GM10266 (cell line): Measurements from ENCODE around the gene PDXK.
"Not testable (repeated sequence)": the region's sequence is repeated elsewhere in the genome, so short reads cannot be mapped to it uniquely, and the experiment has no call there.

Experiments used
- DNase-seq: peaks from one replicate; pipeline ENCODE4 v3.0.0; 2012; ENCODE audit errors: extremely low spot score
- TF ChIP-seq, protein P1 (sequence below): IDR thresholded peaks from 2 replicates; pipeline ENCODE4 v1.5.1; 2012; ENCODE audit warnings: mild to moderate bottlenecking, low read depth; ENCODE audit not compliant: control insufficient read depth, insufficient read depth; ENCODE audit errors: missing control alignments

Gene PDXK

DNA sequence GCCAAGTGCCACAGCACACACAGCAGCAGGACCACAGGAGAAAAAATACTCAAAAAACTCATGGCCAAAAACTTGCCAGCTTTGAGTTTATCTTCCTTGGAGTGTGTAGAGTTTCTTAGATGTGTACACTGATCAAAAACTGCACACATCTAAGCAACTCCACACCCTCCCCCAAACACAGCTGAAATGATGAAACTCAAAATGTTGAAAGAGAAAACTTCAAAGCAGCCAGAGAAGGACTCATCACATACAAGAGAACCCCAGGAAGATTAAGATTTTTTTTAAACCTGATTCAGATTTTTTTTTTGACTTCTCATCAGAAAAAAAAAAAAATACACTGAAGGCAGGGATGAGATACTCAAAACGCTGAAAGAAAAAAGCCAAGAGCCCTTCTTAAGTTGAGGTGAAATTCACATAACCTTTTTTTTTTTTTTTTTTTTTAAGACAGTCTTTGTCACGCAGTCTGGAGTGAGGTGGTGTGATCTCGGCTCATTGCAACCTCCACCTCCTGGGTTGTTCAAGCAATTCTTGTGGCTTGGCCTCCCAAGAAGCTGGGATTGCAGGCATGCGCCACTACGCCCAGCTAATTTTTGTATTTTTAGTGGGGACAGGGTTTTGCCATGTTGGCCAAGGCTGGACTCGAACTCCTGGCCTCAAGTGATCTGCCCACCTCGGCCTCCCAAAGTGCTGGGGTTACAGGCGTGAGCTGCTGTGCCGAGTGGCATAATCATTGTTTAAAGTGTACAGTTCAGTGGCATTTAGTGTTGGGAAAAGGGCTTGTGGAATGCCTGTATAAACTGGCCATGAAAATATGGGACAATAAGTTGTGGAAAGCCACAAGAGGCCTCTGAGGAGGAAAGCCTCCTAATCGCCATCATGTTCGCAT lies 20.9 kb upstream of the PDXK start:
- TF ChIP-seq, protein P1, sequence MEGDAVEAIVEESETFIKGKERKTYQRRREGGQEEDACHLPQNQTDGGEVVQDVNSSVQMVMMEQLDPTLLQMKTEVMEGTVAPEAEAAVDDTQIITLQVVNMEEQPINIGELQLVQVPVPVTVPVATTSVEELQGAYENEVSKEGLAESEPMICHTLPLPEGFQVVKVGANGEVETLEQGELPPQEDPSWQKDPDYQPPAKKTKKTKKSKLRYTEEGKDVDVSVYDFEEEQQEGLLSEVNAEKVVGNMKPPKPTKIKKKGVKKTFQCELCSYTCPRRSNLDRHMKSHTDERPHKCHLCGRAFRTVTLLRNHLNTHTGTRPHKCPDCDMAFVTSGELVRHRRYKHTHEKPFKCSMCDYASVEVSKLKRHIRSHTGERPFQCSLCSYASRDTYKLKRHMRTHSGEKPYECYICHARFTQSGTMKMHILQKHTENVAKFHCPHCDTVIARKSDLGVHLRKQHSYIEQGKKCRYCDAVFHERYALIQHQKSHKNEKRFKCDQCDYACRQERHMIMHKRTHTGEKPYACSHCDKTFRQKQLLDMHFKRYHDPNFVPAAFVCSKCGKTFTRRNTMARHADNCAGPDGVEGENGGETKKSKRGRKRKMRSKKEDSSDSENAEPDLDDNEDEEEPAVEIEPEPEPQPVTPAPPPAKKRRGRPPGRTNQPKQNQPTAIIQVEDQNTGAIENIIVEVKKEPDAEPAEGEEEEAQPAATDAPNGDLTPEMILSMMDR = no peak
- DNase-seq = no peak

DNA sequence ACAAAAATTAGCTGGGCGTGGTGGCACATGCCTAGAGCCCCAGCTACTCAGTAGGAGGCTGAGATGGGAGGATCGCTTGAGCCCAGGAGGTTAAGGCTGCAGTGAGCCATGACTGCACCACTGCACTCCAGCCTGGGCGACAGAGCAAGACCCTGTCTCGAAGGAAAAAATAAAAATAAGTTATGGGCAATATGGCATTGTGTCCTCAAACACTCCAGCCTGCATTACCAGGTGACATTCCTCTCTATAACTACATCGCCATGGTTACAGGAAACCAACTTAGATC lies 19.5 kb upstream of the PDXK start:
- not testable (repeated sequence) for DNase-seq

DNA sequence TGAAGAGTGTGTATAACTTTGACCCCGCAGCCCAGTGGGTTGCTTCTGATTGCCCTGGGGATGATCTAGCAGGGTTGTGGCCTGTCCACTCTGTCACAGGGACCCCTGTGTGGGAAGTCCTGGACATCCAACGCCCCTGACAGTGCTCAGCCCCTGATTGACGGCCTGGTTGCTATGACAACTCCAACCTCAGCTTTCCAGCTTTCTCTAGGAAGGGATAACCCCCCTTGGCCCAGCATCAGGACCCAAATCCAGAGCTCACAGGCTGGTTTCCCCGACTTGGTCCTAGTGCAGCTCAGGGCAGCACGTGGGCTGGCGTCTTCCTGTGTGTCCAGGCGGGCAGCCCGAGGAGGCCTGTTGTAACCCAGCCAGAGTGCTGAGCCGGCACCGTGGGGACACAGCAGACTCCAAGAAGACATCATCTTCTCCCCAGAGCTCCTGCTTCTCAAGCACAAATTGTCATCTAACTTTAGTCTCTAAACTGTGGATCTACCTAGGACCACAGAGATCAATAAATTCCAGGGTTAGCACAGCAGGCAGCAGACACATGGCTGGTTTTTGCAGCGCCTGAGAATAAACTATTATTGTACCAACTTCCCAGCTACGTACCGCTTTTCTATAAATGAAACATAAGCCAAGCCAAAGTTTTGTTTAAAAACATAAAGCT lies 18.9 kb upstream of the PDXK start:
- TF ChIP-seq, protein P1 = no peak
- no peak for DNase-seq

DNA sequence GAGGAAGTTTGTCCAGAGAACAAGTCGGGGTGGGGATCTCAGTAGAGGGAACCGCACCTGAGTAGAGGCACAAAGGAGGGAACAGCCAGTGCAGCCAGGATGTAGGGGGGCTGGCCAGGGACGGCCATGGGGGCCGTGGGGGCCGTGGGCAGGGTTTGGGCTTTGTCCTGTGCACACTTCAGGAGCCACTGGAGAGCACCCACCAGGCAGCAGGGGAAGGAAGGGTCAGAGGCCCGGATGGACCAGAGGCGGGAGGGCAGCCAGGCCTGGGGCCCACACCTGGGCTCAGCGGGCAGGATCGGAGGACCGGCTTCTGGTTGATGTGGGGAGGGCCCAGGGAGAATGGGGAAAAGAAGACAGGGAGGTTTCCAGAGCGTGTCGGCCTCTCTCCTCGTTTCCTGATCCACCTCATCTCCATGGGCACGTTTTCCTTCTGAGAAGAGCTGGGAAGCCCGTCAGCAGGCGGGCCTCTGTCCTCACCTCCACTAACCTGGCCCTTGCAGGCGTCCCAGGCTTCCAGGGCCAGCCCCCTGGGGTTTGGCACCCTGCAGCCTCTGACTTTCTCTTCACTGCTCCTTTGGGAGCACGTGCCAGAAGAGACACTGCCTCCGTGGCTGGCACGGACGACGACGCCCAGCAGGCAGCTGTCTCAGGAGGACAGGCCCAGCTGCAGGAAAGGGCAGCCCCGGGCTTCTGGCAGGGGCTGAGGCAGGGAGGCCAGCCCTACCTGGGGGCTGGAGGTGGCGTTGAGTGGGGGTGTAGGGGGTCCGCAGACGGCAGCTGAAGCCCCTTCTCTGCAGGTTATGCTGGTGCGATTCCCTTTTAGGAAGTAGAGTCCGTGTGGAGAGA lies 16.8 kb upstream of the PDXK start:
- TF ChIP-seq, protein P1 = no peak

DNA sequence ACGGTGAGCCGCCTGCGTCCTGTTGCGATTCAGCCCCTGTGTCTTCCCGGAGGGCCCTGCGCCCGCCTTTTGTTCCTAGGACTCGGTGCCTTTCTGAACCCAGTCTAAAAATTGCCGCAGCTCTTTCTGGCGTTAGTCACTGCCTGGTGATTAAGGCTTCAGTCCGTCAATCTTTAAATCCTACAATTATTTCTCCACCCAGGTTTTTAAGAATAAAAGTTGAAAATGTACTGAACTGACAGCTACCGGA lies 16.2 kb upstream of the PDXK start:
- DNase-seq = no peak
- TF ChIP-seq, protein P1 = no peak

More for the DNA sequence above, 16.8 kb upstream of the PDXK start:
- no peak for DNase-seq

DNA sequence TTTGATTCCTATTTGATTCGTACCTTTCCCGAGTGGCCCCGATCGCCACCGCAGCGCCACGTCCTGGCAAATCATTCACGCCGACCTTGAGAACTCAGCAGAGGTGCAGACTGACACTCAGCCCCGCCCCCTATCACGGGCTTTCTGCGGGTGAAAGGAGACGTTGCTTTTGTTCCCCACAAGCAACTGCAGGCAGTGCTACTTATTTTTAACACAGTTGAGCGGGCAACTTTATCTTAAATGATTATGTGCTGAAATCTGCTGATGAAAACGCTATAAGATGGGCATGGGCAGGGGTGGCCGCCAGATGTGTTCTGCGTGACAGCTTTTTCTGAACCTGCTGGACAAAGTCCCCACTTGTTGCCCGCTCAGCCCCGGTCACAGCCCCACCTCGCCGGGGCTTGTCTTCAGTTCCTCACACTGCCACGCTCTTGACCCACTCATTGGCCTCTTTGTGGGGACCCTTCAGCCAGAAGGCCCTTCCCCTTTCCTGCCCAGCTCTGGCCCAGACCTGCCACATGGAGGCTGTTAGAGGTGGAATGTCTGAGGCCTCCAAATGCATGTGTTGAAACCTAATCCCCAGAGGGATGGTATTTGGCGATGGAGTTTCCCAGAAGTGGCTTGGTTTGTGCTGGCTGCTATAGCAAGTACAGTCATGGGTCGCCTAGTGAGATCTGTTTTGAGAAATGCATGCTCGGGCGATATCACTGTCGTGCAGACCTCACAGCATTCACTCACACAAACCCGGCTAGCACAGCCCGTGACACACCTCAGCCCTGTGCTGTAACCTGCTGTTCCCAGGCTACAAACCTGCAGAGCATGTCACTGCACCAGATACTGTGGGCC lies 15.7 kb upstream of the PDXK start:
- DNase-seq = no peak
- TF ChIP-seq, protein P1 = no peak

DNA sequence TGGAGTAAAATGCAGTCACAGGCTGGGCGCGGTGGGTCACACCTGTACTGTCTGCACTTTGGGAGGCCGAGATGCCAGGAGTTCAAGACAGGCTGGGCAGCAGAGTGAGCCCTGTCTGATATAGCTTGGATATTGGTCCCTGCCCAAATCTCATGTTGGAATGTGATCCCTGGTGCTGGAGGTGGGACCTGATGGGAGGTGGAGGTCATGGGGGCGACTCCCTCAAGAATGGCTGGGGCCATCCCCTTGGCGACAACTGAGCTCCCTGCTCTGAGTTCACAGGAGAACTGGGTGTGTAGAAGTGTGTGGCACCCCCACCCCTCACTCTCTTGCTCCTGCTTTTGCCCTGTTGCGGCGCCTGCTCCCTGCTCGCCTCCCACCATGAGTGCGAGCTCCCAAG lies 11.5 kb upstream of the PDXK start:
- TF ChIP-seq, protein P1 = no peak
- DNase-seq = no peak
